ENCODE data around the gene EBF4. TPM values are rescaled to one million over a fixed set of nuclear protein-coding genes. Genes with fewer than 3 reads are reported as not detected.

The EBF4 gene
- total RNA-seq, 1 donor from 2014 or later = 2.5 TPM

DNA sequence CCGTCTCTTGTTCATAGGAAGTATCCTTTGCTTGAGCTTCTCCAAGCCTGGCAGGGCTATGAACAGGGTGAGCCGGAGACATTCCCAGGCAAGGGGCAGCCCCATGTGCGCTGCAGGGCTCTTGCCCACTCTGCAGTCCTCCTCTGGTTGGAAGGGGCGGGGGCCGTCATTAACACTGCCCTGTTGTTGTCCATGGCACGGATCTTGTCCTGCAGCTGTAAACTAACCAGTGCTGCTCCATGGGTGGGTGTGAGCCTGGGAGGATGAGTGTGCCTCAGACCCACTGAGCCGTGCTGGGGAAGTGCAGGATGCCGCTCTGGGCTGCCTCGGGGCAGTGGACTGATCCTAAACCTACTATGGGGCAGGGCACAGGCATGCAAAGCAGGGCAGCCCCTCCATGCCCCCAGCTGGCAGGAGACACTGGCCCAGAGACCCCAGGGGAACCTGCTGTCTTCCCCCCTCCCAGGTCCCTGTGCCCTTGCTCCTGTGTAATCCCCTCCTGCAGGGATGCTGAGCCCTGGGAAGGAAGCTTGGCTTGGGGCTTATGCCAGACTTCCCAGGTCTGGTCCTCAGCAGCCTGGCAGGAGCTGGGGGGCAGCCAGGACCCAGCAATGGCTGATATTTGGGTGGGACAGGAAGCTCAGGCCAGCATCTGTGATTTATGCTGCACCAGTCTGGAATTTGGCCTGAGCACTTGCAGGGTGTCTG is 8.5 kb downstream of the EBF4 start:
- no peak for DNase-seq (ENCODE audit: low read depth)
- TF ChIP-seq, protein P1, sequence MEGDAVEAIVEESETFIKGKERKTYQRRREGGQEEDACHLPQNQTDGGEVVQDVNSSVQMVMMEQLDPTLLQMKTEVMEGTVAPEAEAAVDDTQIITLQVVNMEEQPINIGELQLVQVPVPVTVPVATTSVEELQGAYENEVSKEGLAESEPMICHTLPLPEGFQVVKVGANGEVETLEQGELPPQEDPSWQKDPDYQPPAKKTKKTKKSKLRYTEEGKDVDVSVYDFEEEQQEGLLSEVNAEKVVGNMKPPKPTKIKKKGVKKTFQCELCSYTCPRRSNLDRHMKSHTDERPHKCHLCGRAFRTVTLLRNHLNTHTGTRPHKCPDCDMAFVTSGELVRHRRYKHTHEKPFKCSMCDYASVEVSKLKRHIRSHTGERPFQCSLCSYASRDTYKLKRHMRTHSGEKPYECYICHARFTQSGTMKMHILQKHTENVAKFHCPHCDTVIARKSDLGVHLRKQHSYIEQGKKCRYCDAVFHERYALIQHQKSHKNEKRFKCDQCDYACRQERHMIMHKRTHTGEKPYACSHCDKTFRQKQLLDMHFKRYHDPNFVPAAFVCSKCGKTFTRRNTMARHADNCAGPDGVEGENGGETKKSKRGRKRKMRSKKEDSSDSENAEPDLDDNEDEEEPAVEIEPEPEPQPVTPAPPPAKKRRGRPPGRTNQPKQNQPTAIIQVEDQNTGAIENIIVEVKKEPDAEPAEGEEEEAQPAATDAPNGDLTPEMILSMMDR (conservative IDR thresholded peaks at IDR 0.05; ENCODE audit: low read depth, low read length) = no peak
- no peak overlapping the region for H3K4me3 ChIP-seq (ENCODE audit: low read depth, low read length)

DNA sequence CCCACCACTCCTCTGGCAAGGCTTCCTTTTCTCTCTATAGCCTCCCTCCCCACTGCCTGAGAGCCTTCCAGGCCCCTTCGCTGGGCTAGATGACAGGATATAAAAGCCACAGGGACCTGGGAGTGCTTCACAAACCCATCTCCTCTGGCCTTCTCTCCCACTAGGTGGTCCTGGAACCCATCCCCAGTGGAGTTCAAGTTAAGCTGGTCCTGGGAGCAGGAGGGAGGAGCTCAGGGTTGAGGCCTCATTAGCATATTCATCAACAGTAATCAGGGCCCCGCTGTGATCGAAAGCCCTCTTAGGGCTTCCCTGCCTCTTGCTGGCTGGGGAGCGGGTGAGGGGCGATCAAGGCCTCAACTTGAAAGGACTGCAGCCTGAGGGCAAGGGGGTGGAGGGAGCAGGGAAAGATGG is 9.1 kb downstream of the EBF4 start:
- no peak for DNase-seq (ENCODE audit: low read depth)
- H3K4me3 ChIP-seq (ENCODE audit: low read depth, low read length) = no peak overlapping the region
- TF ChIP-seq, protein P1 (conservative IDR thresholded peaks at IDR 0.05; ENCODE audit: low read depth, low read length) = no peak

DNA sequence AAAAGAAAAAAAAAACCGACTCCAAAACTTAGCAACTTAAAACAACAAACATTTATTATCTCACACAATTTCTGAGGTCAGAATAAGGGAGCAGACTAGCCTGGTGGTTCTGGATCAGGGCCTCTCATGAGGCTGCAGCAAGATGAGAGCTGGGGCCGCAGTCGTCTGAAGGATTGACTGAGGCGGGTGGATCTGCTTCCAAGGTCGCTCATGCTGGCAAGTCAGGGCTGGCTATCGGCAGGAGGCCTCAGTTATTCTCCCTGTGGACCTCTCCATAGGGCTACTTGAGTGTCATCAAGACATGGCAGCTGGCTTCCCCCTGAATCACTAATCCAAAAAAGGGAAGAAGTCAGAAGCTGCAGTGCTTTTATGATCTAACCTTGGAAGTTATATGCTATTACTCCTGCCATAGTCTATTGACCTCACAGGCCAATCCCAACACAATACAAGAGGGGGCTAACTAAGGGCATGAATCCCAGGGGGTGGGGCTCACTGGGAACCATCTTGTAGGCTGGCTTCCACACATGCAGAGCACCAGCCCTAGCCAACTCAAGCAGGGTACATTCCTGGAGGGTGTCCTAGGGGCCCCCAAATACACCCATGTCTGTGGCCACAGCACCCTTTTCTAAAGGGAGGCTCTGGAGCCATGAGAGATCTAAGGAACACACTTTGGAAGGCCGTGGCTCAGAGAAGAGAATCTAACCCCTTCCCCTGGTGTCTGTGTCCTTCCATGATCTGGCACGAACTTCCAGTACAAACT is 11.3 kb downstream of the EBF4 start:
- no peak overlapping the region for H3K4me3 ChIP-seq (ENCODE audit: low read depth, low read length)
- no peak for DNase-seq (ENCODE audit: low read depth)
- TF ChIP-seq, protein P1 (conservative IDR thresholded peaks at IDR 0.05; ENCODE audit: low read depth, low read length) = no peak

DNA sequence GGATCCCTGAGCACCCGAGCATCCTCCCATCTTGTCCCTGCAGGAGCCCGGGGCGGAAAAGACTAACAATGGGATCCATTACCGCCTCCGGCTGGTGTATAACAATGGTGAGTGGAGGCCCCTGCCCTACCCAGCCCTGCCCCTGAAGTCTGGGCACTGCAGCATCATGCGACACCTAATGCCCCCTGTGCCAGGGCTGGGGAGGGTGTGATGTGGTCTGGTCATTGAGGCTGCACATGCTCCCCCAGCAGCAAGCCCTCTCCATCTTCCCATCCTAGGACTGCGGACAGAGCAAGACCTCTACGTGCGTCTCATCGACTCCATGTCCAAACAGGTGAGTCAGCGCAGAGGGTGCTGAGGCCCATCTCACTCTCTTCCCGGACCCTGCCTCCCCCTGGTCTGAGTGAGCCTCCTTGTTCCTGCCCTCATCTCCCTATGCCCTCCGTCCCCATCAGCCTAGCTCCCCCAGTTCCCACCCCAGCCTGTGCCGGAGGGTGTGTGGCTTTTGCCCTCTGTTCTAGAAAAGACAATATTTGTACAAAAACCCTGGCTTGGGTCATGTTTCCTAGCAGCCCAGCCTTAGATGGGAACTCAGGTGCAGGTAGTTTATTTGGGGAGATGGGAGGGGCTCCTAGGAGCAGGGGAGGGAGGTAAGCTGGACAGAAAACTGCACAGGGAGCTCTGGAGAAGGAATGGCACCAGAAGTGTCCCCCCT is 13.5 kb downstream of the EBF4 start:
- no peak overlapping the region for H3K4me3 ChIP-seq (ENCODE audit: low read depth, low read length)
- TF ChIP-seq, protein P1 (conservative IDR thresholded peaks at IDR 0.05; ENCODE audit: low read depth, low read length) = no peak

DNA sequence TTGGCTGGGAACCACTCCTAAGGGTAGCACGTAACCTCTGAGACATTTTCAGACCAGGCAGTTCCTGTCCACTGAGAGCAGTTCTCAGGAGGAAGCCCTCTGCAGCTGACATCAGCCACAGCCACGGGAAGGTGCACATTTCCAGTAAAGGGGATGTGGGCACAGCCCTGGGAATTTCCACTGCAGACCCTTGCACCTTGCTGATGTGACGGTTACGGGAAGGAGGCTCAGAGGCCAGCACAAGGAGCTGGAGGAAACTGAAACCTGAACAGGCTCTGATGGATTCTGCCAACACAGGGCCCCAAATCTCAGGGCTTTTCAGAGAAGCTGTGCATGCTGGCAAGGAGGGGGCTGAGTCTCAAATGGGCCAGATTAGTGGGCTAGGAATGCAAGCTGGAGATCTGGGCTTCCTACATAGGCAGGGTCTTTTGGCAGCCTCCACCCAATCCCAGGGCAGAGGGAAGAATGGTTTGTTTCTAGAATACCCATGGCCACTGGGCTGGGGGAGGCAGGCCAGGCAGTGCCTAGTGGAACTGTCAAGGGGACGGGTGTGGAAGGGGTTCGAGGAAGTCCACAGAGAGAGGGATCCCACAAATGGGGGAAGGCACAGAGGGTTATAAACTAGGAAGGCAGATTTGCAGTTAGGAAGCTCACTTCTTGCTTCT is 14.2 kb downstream of the EBF4 start:
- DNase-seq (ENCODE audit: low read depth) = no peak
- TF ChIP-seq, protein P1 (conservative IDR thresholded peaks at IDR 0.05; ENCODE audit: low read depth, low read length) = no peak
- no peak overlapping the region for H3K4me3 ChIP-seq (ENCODE audit: low read depth, low read length)

More for the DNA sequence above, 13.5 kb downstream of the EBF4 start:
- no peak for DNase-seq (ENCODE audit: low read depth)

DNA sequence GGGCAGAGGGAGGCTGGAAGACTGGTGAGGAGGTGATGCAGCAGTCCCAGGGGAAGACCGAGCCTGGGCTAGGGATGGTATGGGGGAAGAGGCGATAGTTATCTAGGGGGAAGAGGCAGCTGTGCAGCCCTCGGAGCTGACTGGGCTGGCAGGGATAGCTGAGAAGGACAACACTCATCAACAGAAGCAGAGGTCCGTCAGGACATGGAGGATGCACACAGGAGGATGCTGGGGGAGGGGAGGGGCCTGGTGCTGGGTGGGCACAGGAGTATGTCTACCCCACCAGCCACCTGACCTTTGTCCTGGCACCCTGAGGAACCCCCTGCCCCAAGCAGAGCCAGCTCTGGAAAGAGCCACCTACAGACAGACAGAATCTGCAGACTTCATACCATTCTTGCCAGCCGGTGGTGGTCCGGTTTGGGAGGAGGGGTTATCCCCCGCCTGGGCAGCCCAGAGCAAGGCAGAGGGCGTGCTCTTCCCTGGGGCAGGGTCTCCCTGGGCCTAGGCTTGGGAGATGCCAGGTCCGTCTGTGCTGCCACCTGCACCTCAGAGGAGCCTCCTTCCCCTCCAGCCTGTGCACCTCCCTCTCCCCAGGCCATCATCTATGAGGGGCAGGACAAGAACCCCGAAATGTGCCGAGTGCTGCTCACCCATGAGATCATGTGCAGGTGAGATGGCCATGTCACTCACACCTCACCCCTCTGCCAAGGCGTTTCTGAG is 14.9 kb downstream of the EBF4 start:
- TF ChIP-seq, protein P1 (conservative IDR thresholded peaks at IDR 0.05; ENCODE audit: low read depth, low read length) = no peak
- DNase-seq (ENCODE audit: low read depth) = no peak
- H3K4me3 ChIP-seq (ENCODE audit: low read depth, low read length) = no peak overlapping the region
